Measurements from ENCODE around the gene PCNA.
A peak's percentile ranks its signal among the peaks of the same experiment; 100 is the strongest.

Gene PCNA

DNA sequence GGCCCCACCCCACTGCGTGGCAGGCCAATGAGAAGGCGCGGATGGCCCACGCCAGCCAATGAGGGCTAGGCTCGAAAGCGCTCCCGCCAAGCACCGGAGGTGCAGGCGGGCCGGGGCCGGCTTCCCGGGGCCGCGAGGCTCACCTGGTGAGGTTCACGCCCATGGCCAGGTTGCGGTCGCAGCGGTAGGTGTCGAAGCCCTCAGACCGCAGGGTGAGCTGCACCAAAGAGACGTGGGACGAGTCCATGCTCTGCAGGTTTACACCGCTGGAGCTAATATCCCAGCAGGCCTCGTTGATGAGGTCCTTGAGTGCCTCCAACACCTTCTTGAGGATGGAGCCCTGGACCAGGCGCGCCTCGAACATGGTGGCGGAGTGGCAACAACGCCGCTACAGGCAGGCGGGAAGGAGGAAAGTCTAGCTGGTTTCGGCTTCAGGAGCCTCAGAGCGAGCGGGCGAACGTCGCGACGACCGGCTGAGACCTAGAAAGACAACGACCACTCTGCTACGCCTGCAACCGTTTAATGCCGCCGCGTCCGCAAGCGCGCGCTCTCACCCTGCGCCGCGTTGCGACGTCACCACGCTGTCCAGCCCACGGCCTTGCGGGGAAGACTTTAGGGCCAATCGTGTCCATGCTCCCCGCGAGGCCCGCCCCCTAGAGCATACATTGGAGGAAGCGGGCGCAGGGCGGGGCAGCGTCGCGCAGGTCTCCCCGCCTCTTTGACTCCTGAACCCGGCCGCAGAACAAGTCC lies at the start of gene PCNA:
Gene PCNA, minus strand, starts transcription at position 524 of the 750 bp plus-strand sequence. Its CDS starts 160 bp downstream, at position 364.
- DNase-seq = peak; percentile 94

DNA sequence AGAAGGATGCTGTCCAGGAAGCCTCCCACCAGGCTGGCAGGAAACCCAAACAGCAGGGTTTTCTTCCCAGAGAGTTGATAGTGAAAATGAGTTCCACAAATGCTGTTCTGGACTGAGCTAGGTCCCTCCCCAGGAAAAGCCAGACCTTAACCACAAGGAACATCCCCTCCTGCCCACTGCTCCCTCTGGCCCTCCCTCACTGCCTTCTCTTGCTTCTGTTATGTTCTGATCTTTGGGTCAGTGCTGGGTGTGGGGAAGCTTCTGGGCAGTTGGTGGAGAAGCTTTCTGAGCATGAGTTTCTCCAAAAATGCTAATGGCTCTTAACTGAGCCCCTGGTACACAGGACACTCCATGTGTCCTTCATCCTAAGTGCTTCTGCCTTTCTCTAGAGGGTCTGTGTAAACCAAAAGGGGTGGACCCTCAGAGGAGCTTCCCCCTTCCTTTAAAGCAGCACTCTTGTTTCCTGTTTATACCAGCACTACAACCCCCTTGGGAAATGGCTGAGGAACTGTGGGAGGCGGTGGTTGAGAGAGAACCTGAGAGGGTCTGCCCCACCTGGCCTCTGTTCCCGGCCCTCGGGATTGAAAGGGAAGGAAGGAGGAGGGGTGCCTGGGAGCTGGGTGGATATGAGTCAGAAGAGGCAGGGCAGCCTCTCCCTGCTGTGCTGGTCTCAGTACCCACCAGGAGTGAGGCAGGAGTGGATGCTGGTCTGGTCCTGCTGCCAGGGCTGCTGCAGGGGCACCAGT lies 49.1 kb upstream of the PCNA start:
- no peak for DNase-seq

DNA sequence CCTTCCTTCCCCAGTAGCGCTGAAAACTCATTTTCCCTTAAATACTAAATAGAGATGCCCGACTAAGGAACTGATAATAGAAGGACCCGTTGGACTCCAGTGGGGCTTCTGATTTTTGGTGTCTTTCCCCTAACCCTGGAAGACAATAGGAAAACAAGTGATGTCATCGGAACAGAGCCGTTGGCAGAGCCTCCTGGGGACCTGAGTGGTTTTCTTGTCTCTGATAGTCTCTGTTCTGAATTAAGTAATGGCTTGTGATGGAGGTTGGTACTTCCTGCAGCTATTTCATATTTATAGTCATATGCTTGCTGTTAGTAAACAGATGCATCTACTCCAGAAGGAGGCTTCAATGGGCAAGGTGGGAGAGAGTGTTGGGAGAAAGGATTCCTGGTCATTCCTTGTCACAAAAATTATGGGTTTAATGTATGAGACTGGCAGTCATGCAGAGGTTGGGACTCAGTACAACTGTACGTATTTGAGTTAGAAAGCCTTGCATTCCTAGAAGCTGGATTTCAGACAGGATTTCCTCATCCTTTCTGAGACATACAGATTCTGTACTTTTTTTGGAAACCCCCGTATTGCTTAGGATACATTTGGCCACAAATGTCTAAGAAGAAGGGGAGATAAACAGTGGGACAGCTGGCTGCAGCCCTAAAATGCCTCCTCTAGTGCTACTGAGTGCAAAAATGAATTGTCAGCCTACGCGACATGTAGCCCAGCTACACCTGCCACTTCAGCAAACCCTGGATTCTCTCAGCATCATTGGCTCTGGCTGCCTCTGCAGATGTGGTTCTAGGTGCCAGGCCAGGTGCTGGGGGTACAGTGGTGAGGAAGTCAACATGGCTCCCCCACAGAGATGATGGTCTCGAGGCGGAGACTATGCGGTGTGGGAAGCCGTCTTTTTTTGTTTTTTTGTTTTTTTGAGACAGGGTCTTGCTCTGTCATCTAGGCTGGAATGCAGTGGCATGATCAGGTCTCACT lies 45.2 kb upstream of the PCNA start:
- no peak for DNase-seq

DNA sequence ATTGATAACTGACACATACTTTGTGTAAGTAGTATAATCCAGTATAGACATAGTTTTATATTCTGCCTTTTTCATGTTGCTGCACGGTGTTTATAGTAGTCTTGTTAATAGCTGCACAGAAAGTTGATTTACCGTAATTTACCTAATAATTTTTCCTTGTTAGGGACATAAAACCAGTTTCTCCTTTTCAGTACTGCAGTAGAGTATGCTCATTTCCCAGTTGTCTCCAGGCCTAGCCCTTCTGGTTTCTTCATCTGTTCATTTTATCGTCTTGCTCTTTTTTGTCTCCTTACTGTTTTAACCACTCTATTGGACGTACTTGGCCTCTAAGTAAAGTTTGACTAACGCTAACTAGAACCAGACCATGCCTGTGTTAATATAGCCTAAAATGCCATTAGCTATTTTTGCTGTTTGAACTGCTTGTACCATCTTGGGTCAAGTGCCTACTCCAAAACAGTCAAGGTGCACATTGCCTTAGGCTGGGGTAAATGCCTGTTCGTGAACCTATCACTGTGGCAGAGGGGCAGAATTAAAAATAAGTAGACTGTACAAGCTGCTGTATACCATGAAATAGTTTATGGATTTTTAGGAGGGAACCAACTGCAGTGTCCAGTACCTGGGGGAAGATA lies 41.9 kb upstream of the PCNA start:
- DNase-seq = no peak

DNA sequence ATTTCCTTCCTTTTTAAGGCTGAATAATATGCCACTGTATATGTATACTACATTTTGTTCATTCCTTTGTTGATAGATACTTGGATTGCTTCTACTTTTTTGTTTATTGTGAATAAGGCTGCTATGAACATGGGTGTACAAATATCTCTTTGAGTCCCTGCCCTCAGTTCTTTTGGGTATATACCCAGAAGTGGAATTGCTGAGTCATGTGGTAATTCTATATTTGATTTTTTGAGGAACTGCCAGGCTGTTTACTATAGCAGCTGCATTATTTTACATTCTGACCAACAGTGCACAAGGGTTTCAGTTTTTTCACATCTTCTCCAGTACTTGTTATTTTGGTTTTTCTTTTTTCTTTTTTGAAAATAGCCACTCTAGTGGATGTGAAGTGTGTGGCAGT lies 41.1 kb upstream of the PCNA start:
- no peak for DNase-seq

DNA sequence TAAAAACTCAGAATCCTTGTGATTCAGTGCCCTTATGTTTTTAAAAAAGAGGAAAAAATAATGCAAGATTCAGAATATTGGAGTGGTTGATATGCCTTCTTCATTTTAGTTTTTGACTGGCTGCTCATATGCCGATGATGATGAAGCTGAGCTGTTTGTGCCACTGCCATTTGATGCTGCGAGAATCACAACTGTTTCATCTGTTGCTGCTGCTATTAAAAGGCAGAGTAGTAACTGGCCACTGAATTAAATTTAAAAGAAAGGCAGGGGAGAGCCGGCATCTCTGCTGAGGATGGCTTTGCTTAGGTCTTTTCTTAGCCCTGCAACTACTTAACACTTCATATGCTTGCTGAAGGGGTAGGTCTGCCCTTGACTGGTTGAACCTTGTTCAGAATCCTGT lies 40.2 kb upstream of the PCNA start:
- no peak for DNase-seq

DNA sequence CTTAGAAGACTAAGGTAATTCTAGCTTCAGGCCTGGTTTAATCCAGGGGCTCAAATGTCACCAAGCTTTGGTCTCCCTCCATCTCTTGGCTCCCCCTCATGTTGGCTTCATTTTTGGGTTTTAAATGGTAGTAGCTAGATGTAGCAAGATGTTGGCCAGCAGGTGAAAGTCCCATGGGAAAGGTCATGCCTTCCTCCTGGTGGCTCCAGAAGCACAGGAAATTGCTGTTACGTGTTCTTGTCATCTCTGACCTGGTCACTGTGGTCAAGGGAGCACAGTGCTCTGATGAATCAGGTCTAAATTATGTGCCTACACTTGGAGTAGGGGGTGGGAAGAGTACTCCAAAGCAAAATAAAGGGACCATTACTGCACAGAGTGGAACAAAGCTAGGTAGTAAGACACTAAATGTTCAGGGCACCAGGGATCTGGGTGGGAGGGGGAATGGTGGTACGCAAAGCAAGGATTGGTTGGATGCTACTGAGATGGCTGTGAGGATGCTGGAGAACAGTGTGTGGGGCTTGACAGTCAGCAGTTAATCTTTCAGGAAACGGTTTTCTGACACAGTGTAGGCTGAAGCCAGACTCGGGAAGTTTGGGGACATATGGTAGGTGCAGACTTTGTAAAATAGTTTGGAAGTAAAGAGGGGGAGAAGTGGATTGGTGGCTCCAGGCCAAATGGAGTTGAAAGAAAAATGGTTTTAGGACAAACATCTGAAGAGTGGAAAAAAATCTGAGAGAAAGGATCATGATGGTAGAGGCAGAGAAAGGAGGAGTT lies 37.1 kb upstream of the PCNA start:
- no peak for DNase-seq

DNA sequence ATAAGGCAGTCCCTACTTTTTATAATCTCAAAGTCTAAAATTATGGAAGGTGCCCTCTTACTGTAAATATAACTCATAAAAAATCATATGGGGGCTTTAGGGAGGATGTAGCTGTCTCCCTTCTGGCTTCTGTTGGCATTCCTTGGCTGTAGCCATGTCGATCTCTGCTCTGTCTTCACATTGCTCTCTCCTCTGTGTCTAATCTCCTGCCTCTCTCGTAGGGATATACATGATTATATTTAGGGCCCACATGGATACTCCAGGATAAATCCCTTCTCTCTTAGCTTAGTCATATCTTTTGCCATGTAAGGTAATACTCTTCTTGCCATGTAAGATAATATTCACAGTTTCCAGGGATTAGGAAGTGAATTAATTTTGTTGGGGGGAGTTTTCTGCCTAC lies 35.6 kb upstream of the PCNA start:
- DNase-seq = no peak

DNA sequence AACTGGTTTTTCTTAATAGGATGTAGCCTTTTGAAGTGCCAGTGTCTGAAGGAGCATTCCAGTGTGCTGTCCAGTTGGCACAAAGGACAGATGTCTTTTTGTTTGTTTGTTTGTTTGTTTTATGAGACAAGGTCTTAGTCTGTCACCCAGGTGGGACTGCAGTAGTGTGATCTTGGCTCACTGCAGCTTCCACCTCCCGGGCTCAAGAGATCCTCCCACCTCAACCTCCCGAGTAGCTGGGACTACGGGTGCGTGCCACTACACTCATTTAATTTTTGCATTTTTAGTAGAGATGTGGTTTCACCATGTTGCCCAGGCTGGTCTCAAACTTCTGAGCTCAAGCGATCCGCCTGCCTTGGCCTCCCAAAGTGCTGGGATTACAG lies 34.8 kb upstream of the PCNA start:
- DNase-seq = no peak

DNA sequence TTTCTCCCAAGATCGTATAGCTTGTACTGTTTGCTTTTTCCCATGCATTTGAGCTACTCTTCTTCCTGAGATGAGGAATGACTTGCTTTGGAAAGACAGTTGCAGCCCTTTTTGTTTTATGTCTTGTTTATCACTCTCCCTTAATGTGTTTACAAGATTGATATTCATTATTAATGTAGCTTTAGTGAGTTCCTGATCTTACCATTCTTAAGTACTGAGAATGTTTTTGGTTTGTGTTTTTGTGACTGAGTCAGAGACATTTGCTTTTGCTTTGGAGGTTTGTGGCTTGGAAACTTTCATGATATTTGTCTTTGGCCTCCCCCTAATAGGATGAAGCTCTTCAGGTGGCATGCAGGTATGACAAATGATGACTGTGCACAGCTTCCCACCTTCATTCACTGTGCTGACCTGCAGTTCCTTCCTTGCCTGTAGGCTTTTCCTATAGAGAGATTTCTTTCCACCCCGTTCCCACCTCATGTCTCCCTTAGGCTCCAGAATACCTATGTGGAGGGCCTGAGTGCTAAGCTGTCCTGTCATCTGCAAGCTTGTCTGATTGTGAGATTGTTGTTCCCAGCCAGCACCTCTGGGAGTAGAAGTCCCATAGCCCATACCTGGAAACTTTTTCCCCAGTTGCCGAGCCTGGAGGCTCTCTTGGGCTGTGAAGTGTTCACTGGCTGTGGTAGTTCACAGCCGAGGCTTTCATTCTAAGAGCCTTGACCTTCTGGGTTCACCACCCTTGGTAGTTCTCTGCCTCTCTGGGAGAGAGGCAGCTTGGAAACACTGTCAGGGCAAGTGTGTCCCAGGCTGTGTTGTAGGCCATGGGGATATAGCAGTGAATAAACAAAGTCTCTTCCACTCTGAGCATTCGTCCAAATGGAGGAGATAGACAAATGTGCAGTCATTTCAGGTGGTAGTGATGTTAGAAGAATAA lies 34.1 kb upstream of the PCNA start:
- DNase-seq = no peak

DNA sequence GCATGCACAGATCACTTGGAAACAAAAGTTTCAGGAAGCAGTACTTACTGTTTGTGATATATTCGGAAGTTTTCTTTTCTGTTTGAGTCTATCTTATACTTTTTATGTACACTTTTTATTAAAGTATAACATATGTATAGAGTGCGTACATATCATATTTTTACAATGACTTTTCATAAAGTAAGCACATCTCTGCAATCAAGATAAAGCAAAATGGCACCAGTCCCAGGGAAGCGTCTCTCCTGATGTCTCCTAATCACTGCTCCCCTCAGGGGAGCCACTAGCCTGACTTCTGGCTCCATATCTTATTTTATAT lies 33.4 kb upstream of the PCNA start:
- no peak for DNase-seq

DNA sequence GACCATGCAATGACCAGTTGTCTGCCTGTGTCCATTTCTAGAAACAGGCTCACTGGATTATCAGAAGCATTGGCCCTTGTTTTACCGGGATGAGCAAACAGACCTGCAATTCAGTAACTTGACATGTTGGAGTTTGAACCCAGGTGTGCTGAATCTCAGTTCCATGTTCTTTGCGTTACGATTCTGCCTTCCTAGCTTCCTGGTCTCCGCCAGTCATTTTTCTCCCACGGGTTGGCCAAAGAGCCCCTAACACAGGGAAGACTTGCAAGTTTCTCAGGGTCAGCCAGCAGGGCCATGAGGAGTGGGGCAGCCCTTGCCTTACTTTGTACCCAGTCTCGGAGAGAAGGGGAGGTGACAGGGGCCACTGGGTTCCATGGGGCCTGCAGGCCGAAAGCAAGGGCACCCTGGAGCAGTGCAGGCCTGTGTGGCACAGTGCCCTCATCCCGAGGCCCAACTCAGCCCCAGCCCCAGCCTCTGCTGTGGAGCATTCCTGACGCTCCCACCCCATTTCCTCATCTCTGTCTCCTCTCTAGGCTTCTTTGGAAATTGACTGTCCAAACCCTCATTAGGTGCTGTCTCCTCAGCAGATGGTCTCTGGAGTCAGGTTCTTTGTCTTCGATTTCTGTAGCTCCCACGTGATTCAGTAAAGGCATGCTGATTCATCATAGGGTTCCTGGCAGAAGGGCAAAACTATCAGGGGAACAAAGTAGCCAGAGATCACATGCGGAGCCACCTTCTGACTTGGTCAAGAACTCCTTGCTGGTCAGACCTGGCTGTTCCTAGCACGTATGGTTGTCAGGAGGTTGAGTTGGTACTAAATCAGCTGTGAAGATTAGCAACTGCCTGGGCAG lies 30.7 kb upstream of the PCNA start:
- DNase-seq = no peak

DNA sequence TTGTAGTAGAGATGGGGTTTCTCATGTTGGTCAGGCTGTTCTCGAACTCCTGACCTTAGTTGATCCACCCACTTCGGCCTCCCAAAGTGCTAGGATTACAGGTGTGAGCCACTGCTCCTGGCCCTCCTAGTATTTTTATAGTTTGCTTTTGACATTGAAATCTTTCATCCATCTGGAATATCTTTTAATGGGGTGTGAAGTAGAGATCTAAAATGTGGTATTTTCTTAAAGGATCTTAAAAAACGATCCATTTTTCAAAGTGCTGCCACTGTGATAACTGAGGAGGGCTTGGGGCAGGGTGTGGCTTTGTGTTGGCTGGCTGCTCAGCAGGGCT lies 30.1 kb upstream of the PCNA start:
- DNase-seq = no peak

DNA sequence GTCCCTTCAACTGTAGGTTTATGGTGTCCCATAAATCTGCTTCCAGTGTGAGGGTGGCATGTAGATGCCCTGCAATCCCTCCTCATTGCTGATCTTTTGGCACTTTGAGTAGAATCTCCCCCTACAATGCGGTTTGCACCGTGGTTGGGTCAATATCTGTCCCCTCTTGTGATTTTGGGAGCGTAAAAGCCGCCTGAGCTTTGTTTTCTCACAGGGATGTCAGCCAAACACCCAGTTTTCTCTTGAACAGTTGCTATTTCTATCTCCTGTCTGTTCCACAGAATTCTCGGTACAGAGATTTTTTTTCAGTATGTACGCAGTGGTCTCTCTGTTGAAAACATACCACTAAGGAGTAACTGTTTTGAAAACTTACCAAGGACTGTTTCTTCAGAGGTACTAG lies 28.8 kb upstream of the PCNA start:
- no peak for DNase-seq

DNA sequence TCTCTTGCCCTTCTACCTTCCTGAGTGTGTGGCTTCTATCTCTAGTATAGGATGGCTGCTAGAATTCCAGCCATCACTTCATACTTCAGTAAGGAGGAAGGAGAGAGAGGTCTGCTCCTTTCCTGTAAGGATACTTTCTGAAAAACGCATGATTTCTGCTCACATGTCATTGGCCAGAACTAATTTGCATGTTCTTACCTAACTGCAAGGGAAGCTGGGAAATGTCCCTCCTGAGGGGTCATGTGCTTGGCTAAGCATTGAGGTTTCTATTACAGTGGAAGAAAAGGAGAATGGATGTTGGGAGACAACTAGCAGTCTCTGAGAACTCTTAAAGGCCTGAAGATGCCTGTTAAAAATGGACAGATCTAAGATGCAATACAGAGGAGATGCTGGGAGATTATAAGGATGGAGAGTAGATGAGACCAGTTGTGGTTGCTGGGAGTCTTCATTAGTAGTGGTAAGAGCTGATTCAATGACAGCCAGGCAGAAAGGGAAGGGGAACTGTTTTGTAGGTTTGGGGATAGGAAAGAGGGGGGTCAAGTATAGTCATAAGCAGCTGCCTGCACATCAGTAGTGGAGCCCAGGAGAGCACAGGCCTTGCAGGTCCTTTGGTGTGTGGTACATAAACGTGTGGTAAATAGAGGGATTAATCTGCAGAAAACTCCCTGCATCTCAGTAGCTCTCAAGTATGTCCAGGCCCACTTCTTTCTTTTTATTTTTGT lies 27.3 kb upstream of the PCNA start:
- DNase-seq = no peak

DNA sequence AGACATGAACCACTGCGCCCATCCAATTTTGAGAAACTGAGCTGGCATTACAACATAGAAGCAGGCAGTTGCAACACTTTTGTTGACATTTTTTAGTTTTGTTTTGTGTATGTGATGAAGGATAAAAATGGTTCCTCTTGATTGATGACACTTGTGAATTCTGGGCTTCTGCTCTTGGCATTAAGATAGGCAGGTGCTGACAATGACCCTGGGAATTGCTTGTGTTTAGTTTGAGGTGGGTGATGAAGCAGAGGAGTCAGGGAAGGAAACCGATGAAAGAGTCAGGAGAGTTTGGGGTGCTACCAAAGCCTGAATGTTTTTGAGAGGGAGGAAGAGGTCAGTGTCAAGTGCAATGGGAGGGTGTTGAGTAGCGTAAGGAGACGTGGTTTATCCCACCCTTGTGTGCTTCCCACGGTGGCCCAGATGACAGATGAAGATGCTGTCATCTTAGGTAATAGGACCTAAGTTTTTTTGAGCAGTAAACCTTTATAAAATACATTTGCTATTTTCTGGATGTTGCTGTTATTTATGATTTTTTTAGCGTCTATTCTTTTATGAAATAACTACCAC lies 26.4 kb upstream of the PCNA start:
- DNase-seq = no peak

DNA sequence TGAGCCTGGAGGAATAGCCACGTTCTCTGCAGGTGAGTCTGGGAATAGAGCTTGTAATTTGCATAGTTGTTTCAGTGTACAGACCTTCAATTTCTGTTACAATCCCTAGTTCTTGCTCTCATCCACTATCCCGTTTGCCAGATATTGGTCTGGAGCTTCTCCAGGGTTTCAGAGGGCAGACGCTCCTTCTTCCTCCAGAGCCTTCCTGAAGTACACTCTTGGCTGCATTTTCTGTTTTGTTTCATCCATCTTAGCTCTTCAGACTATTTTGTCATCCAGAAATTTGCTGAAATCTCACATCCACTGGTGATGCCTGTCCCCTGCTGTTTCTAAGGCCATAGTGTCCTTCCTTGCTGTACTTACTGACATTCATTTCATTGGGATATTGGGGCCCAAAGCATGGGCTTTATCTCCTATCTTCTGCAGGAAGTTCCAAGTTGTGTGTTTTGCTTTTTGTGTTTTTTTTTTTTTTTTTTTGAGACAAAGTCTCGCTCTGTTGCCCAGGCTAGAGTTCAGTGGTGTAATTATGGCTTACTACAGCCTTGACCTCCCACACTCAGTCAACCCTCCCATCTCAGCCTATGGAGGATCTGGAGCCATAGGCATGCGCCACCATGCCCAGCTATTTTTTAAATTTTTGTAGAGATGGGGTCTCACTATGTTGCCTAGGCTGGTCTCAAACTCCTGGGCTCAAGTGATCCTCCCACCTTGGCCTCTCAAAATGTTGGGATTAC lies 25.8 kb upstream of the PCNA start:
- no peak for DNase-seq

DNA sequence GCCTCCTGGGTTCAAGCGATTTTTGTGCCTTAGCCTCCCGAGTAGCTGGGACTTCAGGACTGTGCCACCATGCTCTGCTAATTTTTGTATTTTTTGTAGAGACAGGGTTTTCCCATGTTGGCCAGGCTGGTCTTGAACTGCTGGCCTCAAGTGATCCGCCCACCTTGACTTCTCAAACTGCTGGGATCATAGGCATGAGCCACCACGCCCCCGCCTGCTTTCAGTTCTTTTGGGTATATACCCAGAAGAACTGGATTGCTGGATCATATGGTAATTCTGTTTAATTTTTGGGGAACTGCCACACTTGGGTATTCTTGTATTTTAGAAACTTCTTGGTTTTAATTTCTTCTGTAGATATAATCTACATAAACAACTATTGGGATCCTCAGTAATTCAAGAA lies 24.1 kb upstream of the PCNA start:
- no peak for DNase-seq

DNA sequence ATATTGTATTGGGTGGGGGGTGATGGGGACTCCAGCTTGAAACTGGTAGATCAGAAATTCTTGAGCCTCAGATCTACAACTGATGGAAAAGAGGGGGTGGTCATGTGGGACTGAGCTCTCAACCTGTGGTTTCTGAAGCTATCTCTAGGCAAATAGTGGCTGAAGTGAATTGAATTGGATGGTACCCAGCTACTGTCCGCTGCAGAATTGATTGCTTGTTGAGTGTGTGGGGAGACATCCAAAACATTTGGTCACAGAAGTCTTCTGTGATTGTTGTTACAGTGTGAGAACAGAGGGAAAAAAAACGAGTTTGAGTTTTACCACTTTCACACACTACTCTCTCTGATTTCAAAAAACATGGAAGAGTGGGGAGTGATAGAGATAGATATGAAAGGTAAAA lies 21.9 kb upstream of the PCNA start:
- no peak for DNase-seq
